Mucosa of descending colon (tissue), 3 donors: Measurements from ENCODE around the gene THBD. TPM values are rescaled to one million over a fixed set of nuclear protein-coding genes. Genes with fewer than 3 reads are reported as not detected.

Source experiments
- ATAC-seq: fragments of 200-7000 bp; cut with Tn5 transposase; one replicate; pipeline ENCODE4 v1.9.1; 2020; ENCODE audit warnings: mild to moderate bottlenecking, moderate library complexity
- DNase-seq, 3 donors: peaks; one replicate each; pipeline ENCODE4 v3.0.0-alpha.2; 2020
- H3K36me3 ChIP-seq: fragments of 200-600 bp; one replicate; pipeline ENCODE4 v1.8.0; 2021; ENCODE audit warnings: low read depth, mild to moderate bottlenecking
- H3K4me1 ChIP-seq: fragments of 200-600 bp; one replicate; pipeline ENCODE4 v1.8.0; 2021; ENCODE audit warnings: low read depth, mild to moderate bottlenecking
- H3K4me3 ChIP-seq: fragments of 200-600 bp; one replicate; pipeline ENCODE4 v1.8.0; 2021; ENCODE audit warnings: mild to moderate bottlenecking
- H3K9me3 ChIP-seq: fragments of 200-600 bp; one replicate; pipeline ENCODE4 v1.8.0; 2021; ENCODE audit warnings: mild to moderate bottlenecking
- CTCF ChIP-seq: fragments of 200-600 bp; IDR thresholded peaks from one replicate; pipeline ENCODE4 v1.8.0; 2022; ENCODE audit warnings: antibody characterized with exemption, mild to moderate bottlenecking
- intact Hi-C, 2 donors: fragments of 100-400 bp; cut with DNase I in 1 of 2; cut with micrococcal nuclease in 1 of 2; formaldehyde crosslinking; loops; one replicate each; pipeline versions ENCODE4 v1.11.0 to v1.11.1; 2022; cut with DNase I, micrococcal nuclease
- total RNA-seq, 3 donors: library from RNA; stranded (reverse); fragmentation: NEBNext Ultra II Directional in 2 of 3; extraction: Animal tissue kit (Norgen Biotek cat#: 25700) in 2 of 3; gene quantifications; one replicate each; pipeline versions ENCODE4 v1.2.1 to v1.2.4, GENCODE V29; 2021 to 2023
- donor health status: DM: no; HTN: no; CAD: no; lungs with moderate emphysema.
- donor health status: DM: no; HTN: no; CAD: no.
- donor health status: DM: no; HTN: yes; CAD: no.

Gene THBD
- total RNA-seq, 3 donors from 2014 or later = 1.8 to 8.8 (median 5.9) TPM

GRCh38 chr20:23017516-23017915 lies 32.0 kb downstream of the THBD start:
- TF ChIP-seq CTCF = no peak
- no peaks in the 10 kb centered on the region for H3K9me3 ChIP-seq
- no peaks in the 10 kb centered on the region for H3K36me3 ChIP-seq
- ATAC-seq = no peak
- no peak for DNase-seq
- H3K4me3 ChIP-seq = no peak overlapping the region
- H3K4me1 ChIP-seq = no peaks in the 10 kb centered on the region
- intact Hi-C loops = no loop called here

- Histone ChIP-seq H3K9me3 (no peaks in the 10 kb centered on the region), H3K4me1 (no peaks in the 10 kb centered on the region), H3K4me3 (no peak overlapping the region), H3K36me3 (no peaks in the 10 kb centered on the region)
- no peak for TF ChIP-seq CTCF
- DNase-seq (no peak), ATAC-seq (no peak)
- intact Hi-C loops = no loop called here
Observed at GRCh38 chr20:23013429-23013828, 36.0 kb downstream of the THBD start.

- Histone ChIP-seq H3K4me1 (no peaks in the 10 kb centered on the region), H3K4me3 (no peak overlapping the region), H3K9me3 (no peaks in the 10 kb centered on the region), H3K36me3 (no peaks in the 10 kb centered on the region)
- no peak for DNase-seq
- intact Hi-C loops = no loop called here
- TF ChIP-seq CTCF = no peak
- no peak for ATAC-seq
Observed at GRCh38 chr20:23011008-23011721, 38.3 kb downstream of the THBD start.

GRCh38 chr20:23010096-23010495 lies 39.4 kb downstream of the THBD start:
- DNase-seq = no peak
- no peak for TF ChIP-seq CTCF
- ATAC-seq = no peak
- no peaks in the 10 kb centered on the region for H3K36me3 ChIP-seq
- H3K4me1 ChIP-seq = no peaks in the 10 kb centered on the region
- H3K9me3 ChIP-seq = no peaks in the 10 kb centered on the region
- no peak overlapping the region for H3K4me3 ChIP-seq
- intact Hi-C loops = no loop called here

- Histone ChIP-seq H3K4me3 (no peak overlapping the region), H3K36me3 (no peaks in the 10 kb centered on the region), H3K4me1 (no peaks in the 10 kb centered on the region), H3K9me3 (no peaks in the 10 kb centered on the region)
- no peak for TF ChIP-seq CTCF
- ATAC-seq (no peak), DNase-seq (no peak)
- intact Hi-C loops = no loop called here
Observed at GRCh38 chr20:23009636-23010035, 39.8 kb downstream of the THBD start.

- H3K4me1 ChIP-seq = no peaks in the 10 kb centered on the region
- H3K4me3 ChIP-seq = no peak overlapping the region
- no peak for TF ChIP-seq CTCF
- DNase-seq = no peak
- ATAC-seq = no peak
- H3K36me3 ChIP-seq = no peaks in the 10 kb centered on the region
- intact Hi-C loops = no loop called here
- no peaks in the 10 kb centered on the region for H3K9me3 ChIP-seq
Observed at GRCh38 chr20:23008667-23009066, 40.8 kb downstream of the THBD start.
